Parathyroid adenoma (tissue), 2 donors: ENCODE results near the gene C20orf141.
A peak's percentile ranks its signal among the peaks of the same experiment; 100 is the strongest.

ENCODE experiments used
- H2AFZ ChIP-seq: fragments of 300-600 bp; sonication (generic); one replicate; pipeline ENCODE4 v1.7.0; 2017; ENCODE audit warnings: antibody characterized with exemption, mild to moderate bottlenecking
- H3K27ac ChIP-seq: fragments of 300-600 bp; sonication (generic); one replicate; pipeline ENCODE4 v1.7.0; 2017
- H3K27me3 ChIP-seq: fragments of 300-600 bp; sonication (generic); one replicate; pipeline ENCODE4 v1.7.0; 2017; ENCODE audit warnings: low read length; ENCODE audit not compliant: control insufficient read depth, insufficient read depth
- H3K36me3 ChIP-seq: fragments of 300-600 bp; sonication (generic); one replicate; pipeline ENCODE4 v1.7.0; 2017; ENCODE audit warnings: low read length; ENCODE audit not compliant: control insufficient read depth, insufficient read depth
- H3K4me1 ChIP-seq: fragments of 300-600 bp; sonication (generic); one replicate; pipeline ENCODE4 v1.7.0; 2017; ENCODE audit warnings: control low read depth
- H3K4me2 ChIP-seq: fragments of 300-600 bp; sonication (generic); one replicate; pipeline ENCODE4 v1.7.0; 2017; ENCODE audit warnings: low read length
- H3K4me3 ChIP-seq: fragments of 300-600 bp; sonication (generic); one replicate; pipeline ENCODE4 v1.7.0; 2017; ENCODE audit warnings: low read depth, low read length
- H3K79me2 ChIP-seq: fragments of 300-600 bp; sonication (generic); one replicate; pipeline ENCODE4 v1.7.0; 2017; ENCODE audit warnings: control low read depth
- H3K9ac ChIP-seq: fragments of 300-600 bp; sonication (generic); one replicate; pipeline ENCODE4 v1.7.0; 2017; ENCODE audit warnings: mild to moderate bottlenecking
- H3K9me3 ChIP-seq: fragments of 300-600 bp; sonication (generic); one replicate; pipeline ENCODE4 v1.7.0; 2017; ENCODE audit warnings: low read length; ENCODE audit not compliant: control insufficient read depth
- CTCF ChIP-seq: fragments of 300-600 bp; sonication (generic); IDR thresholded peaks from one replicate; pipeline ENCODE4 v1.7.0; 2017; ENCODE audit warnings: antibody characterized with exemption, mild to moderate bottlenecking
- donor health status: primary hyperparathyroidism.

C20orf141 gene

GRCh38 chr20:2817891-2818595, 3.3 kb downstream of the C20orf141 start:
- Histone ChIP-seq H3K4me1 (peaks cover 7% of the 10 kb centered on the region), H3K27ac (no peak overlapping the region), H3K79me2 (no peaks in the 10 kb centered on the region), H3K9me3 (no peaks in the 10 kb centered on the region), H3K36me3 (no peaks in the 10 kb centered on the region), H3K4me2 (no peak overlapping the region), H3K9ac (no peak overlapping the region), H3K27me3 (no peaks in the 10 kb centered on the region), H2AFZ (no peak overlapping the region), H3K4me3 (no peak overlapping the region)
- TF ChIP-seq CTCF = no peak

GRCh38 chr20:2820084-2820895, 5.5 kb downstream of the C20orf141 start:
- H3K27ac ChIP-seq = no peak overlapping the region

DNA sequence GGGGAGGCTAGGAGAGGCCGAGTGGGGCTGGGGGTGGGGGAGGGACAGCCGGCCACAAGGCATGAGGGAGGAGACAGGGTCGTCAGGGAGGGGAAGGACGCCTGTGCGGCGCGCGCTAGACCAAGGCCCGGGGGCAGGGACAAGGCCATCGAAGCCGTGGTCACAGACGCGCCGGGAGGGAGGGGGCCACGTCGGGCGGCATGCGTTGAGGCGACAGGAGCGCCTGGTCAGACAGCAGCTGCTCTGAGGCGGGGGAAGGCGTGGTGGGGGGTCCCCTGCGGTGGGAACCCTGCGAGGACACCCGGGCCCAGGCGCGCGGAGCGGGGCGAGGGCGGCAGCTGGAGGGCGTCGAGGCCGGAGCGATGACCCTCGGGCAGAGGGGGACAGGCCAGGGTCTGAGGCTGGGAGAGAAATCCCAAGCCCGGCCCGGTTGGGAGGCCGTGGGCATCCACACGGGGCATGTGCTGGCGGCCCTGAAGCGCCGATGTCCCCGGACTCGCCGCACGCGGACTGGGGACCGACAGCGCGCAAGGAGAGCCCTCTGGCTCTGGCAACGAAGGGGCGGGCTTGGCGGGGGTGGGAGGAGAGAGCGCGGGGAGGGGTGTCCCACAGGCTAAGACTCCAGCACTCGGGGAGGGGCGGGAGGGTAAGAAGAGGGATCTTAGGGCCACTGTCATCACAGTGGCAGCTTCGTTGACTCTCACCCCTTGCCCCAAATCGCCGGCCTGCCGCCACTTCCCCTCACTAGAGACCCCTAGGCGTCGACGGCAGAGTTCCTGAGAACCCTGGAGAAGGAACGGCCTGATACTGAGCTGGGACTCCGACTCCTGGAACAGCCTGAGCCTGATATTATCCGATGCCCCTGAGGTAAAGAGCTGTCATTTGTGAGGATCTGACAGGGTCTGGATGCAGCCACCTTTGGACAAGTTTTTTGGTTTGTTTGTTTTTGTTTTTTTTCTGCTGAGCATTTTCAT, 6.4 kb downstream of the C20orf141 start:
- H3K27me3 ChIP-seq = no peaks in the 10 kb centered on the region
- H3K9me3 ChIP-seq = no peaks in the 10 kb centered on the region
- H3K36me3 ChIP-seq = no peaks in the 10 kb centered on the region
- H3K9ac ChIP-seq = no peak overlapping the region
- no peak overlapping the region for H3K27ac ChIP-seq
- peaks cover 7% of the 10 kb centered on the region for H3K4me1 ChIP-seq
- H3K4me3 ChIP-seq = no peak overlapping the region
- TF ChIP-seq CTCF = no peak
- no peak overlapping the region for H2AFZ ChIP-seq
- no peak overlapping the region for H3K4me2 ChIP-seq
- no peaks in the 10 kb centered on the region for H3K79me2 ChIP-seq

More at GRCh38 chr20:2820084-2820895, 5.5 kb downstream of the C20orf141 start:
- H3K4me2 ChIP-seq = no peak overlapping the region
- no peak for TF ChIP-seq CTCF
- H3K36me3 ChIP-seq = no peaks in the 10 kb centered on the region
- no peak overlapping the region for H3K9ac ChIP-seq
- H3K4me3 ChIP-seq = no peak overlapping the region
- peak overlapping the region; percentile 58 for H2AFZ ChIP-seq
- H3K79me2 ChIP-seq = no peaks in the 10 kb centered on the region
- H3K9me3 ChIP-seq = no peaks in the 10 kb centered on the region
- H3K4me1 ChIP-seq = peaks cover 7% of the 10 kb centered on the region
- no peaks in the 10 kb centered on the region for H3K27me3 ChIP-seq

DNA sequence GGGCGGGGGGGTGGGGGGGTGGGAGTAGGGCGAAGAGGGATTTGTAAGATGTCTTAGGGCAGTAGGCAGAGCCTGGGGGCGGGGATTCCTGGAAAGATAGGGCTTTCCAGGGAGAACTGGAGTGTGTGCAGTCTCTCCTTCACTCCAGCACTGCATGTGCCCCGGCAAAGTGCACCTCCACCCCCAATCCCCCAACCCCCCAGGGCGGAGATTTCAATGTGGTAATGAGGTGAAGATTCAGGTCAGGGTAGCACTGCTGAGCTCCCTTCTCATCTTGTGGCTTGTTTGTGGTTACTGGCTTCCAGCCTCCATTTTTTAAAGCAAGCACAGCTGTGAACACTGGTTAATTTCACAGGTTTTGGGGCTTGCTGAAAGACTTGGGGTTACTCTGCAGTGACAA, 7.3 kb downstream of the C20orf141 start:
- H3K4me3 ChIP-seq = no peak overlapping the region
- H3K4me1 ChIP-seq = peaks cover 7% of the 10 kb centered on the region
- H3K36me3 ChIP-seq = no peaks in the 10 kb centered on the region
- TF ChIP-seq CTCF = no peak
- H2AFZ ChIP-seq = no peak overlapping the region
- no peaks in the 10 kb centered on the region for H3K27me3 ChIP-seq
- H3K4me2 ChIP-seq = no peak overlapping the region
- H3K79me2 ChIP-seq = no peaks in the 10 kb centered on the region
- H3K9ac ChIP-seq = no peak overlapping the region
- no peak overlapping the region for H3K27ac ChIP-seq
- H3K9me3 ChIP-seq = no peaks in the 10 kb centered on the region
